ENCODE measurements around the gene PHF2.

Gene PHF2

GRCh38 chr9:93624977-93625376 lies 48.6 kb downstream of the PHF2 start:
- TF ChIP-seq EZH2phosphoT487 (IDR thresholded peaks at IDR 0.05; ENCODE audit: low read depth) (no peak), CTCF (IDR thresholded peaks at IDR 0.05; ENCODE audit: low read depth, low read length) (no peak)
- Histone ChIP-seq H3K36me3 (replicated peaks; ENCODE audit: low read depth, low read length) (peaks cover 5% of the 10 kb centered on the region), H2AFZ (ENCODE audit: low read depth, low read length) (no peak overlapping the region), H3K27me3 (ENCODE audit: low read depth, low read length) (no peaks in the 10 kb centered on the region), H3K4me2 (ENCODE audit: low read length) (no peak overlapping the region), H3K9ac (ENCODE audit: low read length) (no peak overlapping the region), H3K4me3 (ENCODE audit: low read length) (no peak overlapping the region), H3K27ac (ENCODE audit: low read length) (no peak overlapping the region), H3K4me1 (ENCODE audit: low read length) (no peaks in the 10 kb centered on the region), H3K79me2 (ENCODE audit: low read length) (peaks cover 33% of the 10 kb centered on the region), H4K20me1 (ENCODE audit: insufficient read depth, low read length) (peaks cover 13% of the 10 kb centered on the region), H3K9me3 (ENCODE audit: insufficient read depth, low read length) (peaks cover 8% of the 10 kb centered on the region; the same call in 1 of the 2 replicates)

- Histone ChIP-seq H3K27me3 (ENCODE audit: low read depth, low read length) (no peaks in the 10 kb centered on the region), H2AFZ (ENCODE audit: low read depth, low read length) (no peak overlapping the region), H4K20me1 (ENCODE audit: insufficient read depth, low read length) (no peaks in the 10 kb centered on the region), H3K79me2 (ENCODE audit: low read length) (peaks cover 12% of the 10 kb centered on the region), H3K9me3 (ENCODE audit: insufficient read depth, low read length) (peaks cover 8% of the 10 kb centered on the region; the same call in 1 of the 2 replicates), H3K4me1 (ENCODE audit: low read length) (no peaks in the 10 kb centered on the region), H3K4me3 (ENCODE audit: low read length) (no peak overlapping the region), H3K36me3 (replicated peaks; ENCODE audit: low read depth, low read length) (peaks cover 5% of the 10 kb centered on the region), H3K4me2 (ENCODE audit: low read length) (no peak overlapping the region), H3K27ac (ENCODE audit: low read length) (no peak overlapping the region), H3K9ac (ENCODE audit: low read length) (no peak overlapping the region)
- no peak for TF ChIP-seq CTCF (IDR thresholded peaks at IDR 0.05; ENCODE audit: low read depth, low read length)
- no peak for TF ChIP-seq EZH2phosphoT487 (IDR thresholded peaks at IDR 0.05; ENCODE audit: low read depth)
These were observed 53.5 kb downstream of the PHF2 start for GRCh38 chr9:93629920-93630319.

GRCh38 chr9:93630806-93631411 lies 54.5 kb downstream of the PHF2 start:
- Histone ChIP-seq H3K4me2 (ENCODE audit: low read length) (no peak overlapping the region), H3K4me3 (ENCODE audit: low read length) (no peak overlapping the region), H3K4me1 (ENCODE audit: low read length) (no peaks in the 10 kb centered on the region), H3K36me3 (replicated peaks; ENCODE audit: low read depth, low read length) (peaks cover 5% of the 10 kb centered on the region), H3K9me3 (ENCODE audit: insufficient read depth, low read length) (peaks cover 8% of the 10 kb centered on the region; the same call in 1 of the 2 replicates), H3K27me3 (ENCODE audit: low read depth, low read length) (no peaks in the 10 kb centered on the region), H4K20me1 (ENCODE audit: insufficient read depth, low read length) (no peaks in the 10 kb centered on the region), H3K79me2 (ENCODE audit: low read length) (peaks cover 12% of the 10 kb centered on the region), H3K27ac (ENCODE audit: low read length) (no peak overlapping the region), H3K9ac (ENCODE audit: low read length) (no peak overlapping the region), H2AFZ (ENCODE audit: low read depth, low read length) (no peak overlapping the region)
- TF ChIP-seq CTCF (IDR thresholded peaks at IDR 0.05; ENCODE audit: low read depth, low read length) (no peak), EZH2phosphoT487 (IDR thresholded peaks at IDR 0.05; ENCODE audit: low read depth) (no peak)

- no peaks in the 10 kb centered on the region for H3K9me3 ChIP-seq (ENCODE audit: insufficient read depth, low read length)
- no peaks in the 10 kb centered on the region for H4K20me1 ChIP-seq (ENCODE audit: insufficient read depth, low read length)
- H3K4me1 ChIP-seq (ENCODE audit: low read length) = no peaks in the 10 kb centered on the region
- no peak overlapping the region for H3K9ac ChIP-seq (ENCODE audit: low read length)
- H3K27me3 ChIP-seq (ENCODE audit: low read depth, low read length) = no peaks in the 10 kb centered on the region
- H3K4me2 ChIP-seq (ENCODE audit: low read length) = no peak overlapping the region
- peaks cover 1% of the 10 kb centered on the region; the same call in 1 of the 2 replicates for H3K79me2 ChIP-seq (ENCODE audit: low read length)
- no peak overlapping the region for H3K4me3 ChIP-seq (ENCODE audit: low read length)
- H3K27ac ChIP-seq (ENCODE audit: low read length) = no peak overlapping the region
- TF ChIP-seq CTCF (IDR thresholded peaks at IDR 0.05; ENCODE audit: low read depth, low read length) = no peak
- no peak for TF ChIP-seq EZH2phosphoT487 (IDR thresholded peaks at IDR 0.05; ENCODE audit: low read depth)
- H3K36me3 ChIP-seq (replicated peaks; ENCODE audit: low read depth, low read length) = peaks cover 19% of the 10 kb centered on the region
- H2AFZ ChIP-seq (ENCODE audit: low read depth, low read length) = no peak overlapping the region
These were observed 57.3 kb downstream of the PHF2 start for GRCh38 chr9:93633492-93634221.

Measured in OCI-LY3 (cell line).